WTC11 (cell line): ENCODE results near the gene ANO7. TPM values are rescaled to one million over a fixed set of nuclear protein-coding genes. Genes with fewer than 3 reads are reported as not detected.

ENCODE experiments used
- ATAC-seq: fragments of 200-7000 bp; cut with Tn5 transposase; 2 replicates; pipeline ENCODE4 v1.10.0; 2021; ENCODE audit warnings: mild to moderate bottlenecking, moderate library complexity
- CTCF ChIA-PET: fragments of 300-600 bp; sonication (Branson Sonifier 250); formaldehyde crosslinking; loops from one replicate; lab custom pipeline; 2021; ENCODE audit warnings: antibody characterized with exemption; lab: Charles Lee
- POLR2A ChIA-PET: fragments of 350-600 bp; sonication (Branson Sonifier 250); formaldehyde crosslinking; loops from one replicate; lab custom pipeline; 2021; ENCODE audit warnings: antibody characterized with exemption; lab: Charles Lee
- DNase-seq: peaks from one replicate; pipeline ENCODE4 v3.0.0; 2021; ENCODE audit warnings: low spot score
- H3K27ac Mint-ChIP-seq: 2 replicates; pipeline ENCODE4 v1.8.0; 2021; ENCODE audit warnings: mixed read lengths
- H3K27me3 Mint-ChIP-seq: 2 replicates; pipeline ENCODE4 v1.8.0; 2021; ENCODE audit warnings: low read depth, mild to moderate bottlenecking, moderate library complexity, mixed read lengths
- H3K36me3 Mint-ChIP-seq: 2 replicates; pipeline ENCODE4 v1.8.0; 2021; ENCODE audit warnings: mixed read lengths
- H3K4me1 Mint-ChIP-seq: 2 replicates; pipeline ENCODE4 v1.8.0; 2022; ENCODE audit warnings: mixed read lengths
- H3K4me3 Mint-ChIP-seq: 2 replicates; pipeline ENCODE4 v1.8.0; 2021; ENCODE audit warnings: mild to moderate bottlenecking, moderate library complexity, mixed read lengths
- H3K9me3 Mint-ChIP-seq: 2 replicates; pipeline ENCODE4 v1.8.0; 2021; ENCODE audit warnings: mixed read lengths
- CBFB ChIP-seq: sonication (generic); formaldehyde crosslinking; IDR thresholded peaks from 2 replicates; pipeline ENCODE4 v1.8.1; 2022; ENCODE audit warnings: mild to moderate bottlenecking, low read depth, missing genetic modification reagents
- FOXK1 ChIP-seq: sonication (generic); formaldehyde crosslinking; IDR thresholded peaks from 2 replicates; pipeline ENCODE4 v1.8.0; 2022; ENCODE audit warnings: mild to moderate bottlenecking, moderate library complexity, missing genetic modification reagents
- GABPB1 ChIP-seq: sonication (generic); formaldehyde crosslinking; IDR thresholded peaks from 2 replicates; pipeline ENCODE4 v1.8.1; 2023; ENCODE audit warnings: mild to moderate bottlenecking, missing genetic modification reagents
- HMGA2 ChIP-seq: fragments of 250-450 bp; sonication (Bioruptor Pico); IDR thresholded peaks from 2 replicates; pipeline ENCODE4 v1.4.0; 2021; ENCODE audit warnings: mild to moderate bottlenecking, moderate library complexity
- MXD4 ChIP-seq: fragments of 250-450 bp; sonication (Bioruptor Pico); IDR thresholded peaks from 2 replicates; pipeline ENCODE4 v1.8.0; 2021; ENCODE audit warnings: mild to moderate bottlenecking, moderate library complexity, borderline replicate concordance
- NFATC4 ChIP-seq: fragments of 250-450 bp; sonication (Bioruptor Pico); IDR thresholded peaks from 2 replicates; pipeline ENCODE4 v1.9.0; 2021; ENCODE audit warnings: mild to moderate bottlenecking
- NR1H2 ChIP-seq: sonication (generic); formaldehyde crosslinking; IDR thresholded peaks from 2 replicates; pipeline ENCODE4 v1.9.0; 2021; ENCODE audit warnings: mild to moderate bottlenecking, moderate library complexity, missing genetic modification reagents
- NR3C1 ChIP-seq: sonication (generic); formaldehyde crosslinking; conservative IDR thresholded peaks from 2 replicates; pipeline ENCODE4 v1.8.1; 2023; ENCODE audit warnings: low read depth, mild to moderate bottlenecking, missing genetic modification reagents
- RELA ChIP-seq: sonication (generic); formaldehyde crosslinking; IDR thresholded peaks from 2 replicates; pipeline ENCODE4 v1.8.1; 2022; ENCODE audit warnings: missing genetic modification reagents, mild to moderate bottlenecking, borderline replicate concordance
- SMAD3 ChIP-seq: sonication (generic); formaldehyde crosslinking; IDR thresholded peaks from 2 replicates; pipeline ENCODE4 v1.8.0; 2022; ENCODE audit warnings: missing genetic modification reagents, mild to moderate bottlenecking, borderline replicate concordance
- SMAD4 ChIP-seq: sonication (generic); formaldehyde crosslinking; IDR thresholded peaks from 2 replicates; pipeline ENCODE4 v1.8.0; 2022; ENCODE audit warnings: mild to moderate bottlenecking, missing genetic modification reagents
- SP1 ChIP-seq: sonication (generic); formaldehyde crosslinking; conservative IDR thresholded peaks from 2 replicates; pipeline ENCODE4 v1.8.1; 2022; ENCODE audit warnings: missing genetic modification reagents
- TCF7 ChIP-seq: sonication (generic); formaldehyde crosslinking; IDR thresholded peaks from 2 replicates; pipeline ENCODE4 v1.8.0; 2022; ENCODE audit warnings: mild to moderate bottlenecking, low read depth, missing genetic modification reagents, moderate library complexity
- ZNF138 ChIP-seq: sonication (generic); formaldehyde crosslinking; conservative IDR thresholded peaks from 2 replicates; pipeline ENCODE4 v1.8.1; 2022; ENCODE audit warnings: mild to moderate bottlenecking, moderate library complexity, missing genetic modification reagents
- ZNF232 ChIP-seq: sonication (generic); formaldehyde crosslinking; IDR thresholded peaks from 2 replicates; pipeline ENCODE4 v1.8.0; 2022; ENCODE audit warnings: mild to moderate bottlenecking, missing genetic modification reagents
- ZNF317 ChIP-seq: sonication (generic); formaldehyde crosslinking; IDR thresholded peaks from 2 replicates; pipeline ENCODE4 v1.8.1; 2023; ENCODE audit warnings: low read depth, mild to moderate bottlenecking, moderate library complexity, missing genetic modification reagents, borderline replicate concordance
- total RNA-seq: library from RNA; stranded (reverse); gene quantifications from 3 replicates; pipeline ENCODE4 v1.2.3, GENCODE V29; 2021
- TF ChIP-seq, protein P1 (sequence below): sonication (generic); formaldehyde crosslinking; IDR thresholded peaks from 2 replicates; pipeline ENCODE4 v1.8.0; 2023; ENCODE audit warnings: mild to moderate bottlenecking, missing genetic modification reagents
- TF ChIP-seq, protein P2 (sequence below): sonication (generic); formaldehyde crosslinking; IDR thresholded peaks from 2 replicates; pipeline ENCODE4 v1.8.1; 2023; ENCODE audit warnings: mild to moderate bottlenecking, missing genetic modification reagents, moderate library complexity
- TF ChIP-seq, protein P3 (sequence below): sonication (generic); formaldehyde crosslinking; IDR thresholded peaks from 2 replicates; pipeline ENCODE4 v1.8.0; 2022; ENCODE audit warnings: mild to moderate bottlenecking, missing genetic modification reagents
- TF ChIP-seq, protein P4 (sequence below): sonication (generic); formaldehyde crosslinking; IDR thresholded peaks from 2 replicates; pipeline ENCODE4 v1.8.0; 2022; ENCODE audit warnings: mild to moderate bottlenecking, missing genetic modification reagents
- TF ChIP-seq, protein P5 (sequence below): sonication (generic); formaldehyde crosslinking; IDR thresholded peaks from 2 replicates; pipeline ENCODE4 v1.8.0; 2023; ENCODE audit warnings: missing genetic modification reagents
- TF ChIP-seq, protein P6 (sequence below): fragments of 250-450 bp; sonication (Bioruptor Pico); IDR thresholded peaks from 2 replicates; pipeline ENCODE4 v1.9.0; 2021; ENCODE audit warnings: moderate library complexity, mild to moderate bottlenecking, inconsistent platforms, borderline replicate concordance

Gene ANO7
- total RNA-seq, 1 experiment from 2014 or later: 8.0 TPM

DNA sequence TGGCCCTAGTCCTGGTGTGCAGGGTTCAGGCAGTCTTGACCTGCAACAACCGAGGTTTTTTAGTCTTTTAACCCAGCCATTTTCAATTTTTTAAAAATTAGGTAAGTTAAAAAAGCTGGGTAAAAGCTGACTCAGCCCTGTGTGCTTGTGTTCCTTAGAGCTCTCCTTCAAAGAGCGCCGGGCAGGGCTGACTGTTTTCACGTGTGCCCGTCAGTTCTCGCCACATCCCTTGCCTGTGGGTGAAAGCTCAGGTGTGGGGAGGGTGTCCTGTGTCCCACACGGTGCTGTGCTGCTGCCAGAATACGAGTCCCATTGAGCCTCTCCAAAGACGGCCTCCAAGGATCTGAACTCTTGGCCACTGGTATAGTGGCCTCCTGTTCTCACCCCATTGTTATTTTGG lies 5.3 kb upstream of the ANO7 start:
- H3K36me3 Mint-ChIP-seq: no peaks in the 10 kb centered on the region
- no peak for TF ChIP-seq NR3C1 (CRISPR knock-in tag)
- TF ChIP-seq, protein P1, sequence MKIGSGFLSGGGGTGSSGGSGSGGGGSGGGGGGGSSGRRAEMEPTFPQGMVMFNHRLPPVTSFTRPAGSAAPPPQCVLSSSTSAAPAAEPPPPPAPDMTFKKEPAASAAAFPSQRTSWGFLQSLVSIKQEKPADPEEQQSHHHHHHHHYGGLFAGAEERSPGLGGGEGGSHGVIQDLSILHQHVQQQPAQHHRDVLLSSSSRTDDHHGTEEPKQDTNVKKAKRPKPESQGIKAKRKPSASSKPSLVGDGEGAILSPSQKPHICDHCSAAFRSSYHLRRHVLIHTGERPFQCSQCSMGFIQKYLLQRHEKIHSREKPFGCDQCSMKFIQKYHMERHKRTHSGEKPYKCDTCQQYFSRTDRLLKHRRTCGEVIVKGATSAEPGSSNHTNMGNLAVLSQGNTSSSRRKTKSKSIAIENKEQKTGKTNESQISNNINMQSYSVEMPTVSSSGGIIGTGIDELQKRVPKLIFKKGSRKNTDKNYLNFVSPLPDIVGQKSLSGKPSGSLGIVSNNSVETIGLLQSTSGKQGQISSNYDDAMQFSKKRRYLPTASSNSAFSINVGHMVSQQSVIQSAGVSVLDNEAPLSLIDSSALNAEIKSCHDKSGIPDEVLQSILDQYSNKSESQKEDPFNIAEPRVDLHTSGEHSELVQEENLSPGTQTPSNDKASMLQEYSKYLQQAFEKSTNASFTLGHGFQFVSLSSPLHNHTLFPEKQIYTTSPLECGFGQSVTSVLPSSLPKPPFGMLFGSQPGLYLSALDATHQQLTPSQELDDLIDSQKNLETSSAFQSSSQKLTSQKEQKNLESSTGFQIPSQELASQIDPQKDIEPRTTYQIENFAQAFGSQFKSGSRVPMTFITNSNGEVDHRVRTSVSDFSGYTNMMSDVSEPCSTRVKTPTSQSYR (CRISPR knock-in tag): no peak
- no peak for TF ChIP-seq RELA (CRISPR knock-in tag)
- TF ChIP-seq NR1H2: no peak
- TF ChIP-seq HMGA2 (CRISPR knock-in tag): no peak
- TF ChIP-seq NFATC4 (CRISPR knock-in tag): no peak
- TF ChIP-seq, protein P2, sequence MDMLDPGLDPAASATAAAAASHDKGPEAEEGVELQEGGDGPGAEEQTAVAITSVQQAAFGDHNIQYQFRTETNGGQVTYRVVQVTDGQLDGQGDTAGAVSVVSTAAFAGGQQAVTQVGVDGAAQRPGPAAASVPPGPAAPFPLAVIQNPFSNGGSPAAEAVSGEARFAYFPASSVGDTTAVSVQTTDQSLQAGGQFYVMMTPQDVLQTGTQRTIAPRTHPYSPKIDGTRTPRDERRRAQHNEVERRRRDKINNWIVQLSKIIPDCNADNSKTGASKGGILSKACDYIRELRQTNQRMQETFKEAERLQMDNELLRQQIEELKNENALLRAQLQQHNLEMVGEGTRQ: no peak
- no peak for TF ChIP-seq SP1
- no peak for TF ChIP-seq GABPB1 (CRISPR knock-in tag)
- no peak for TF ChIP-seq MXD4 (CRISPR knock-in tag)
- TF ChIP-seq ZNF138: no peak
- TF ChIP-seq ZNF232 (CRISPR knock-in tag): no peak
- no peak for TF ChIP-seq SMAD4 (CRISPR knock-in tag)
- no peak for TF ChIP-seq SMAD3 (CRISPR knock-in tag)
- no peak for TF ChIP-seq ZNF317 (CRISPR knock-in tag)
- no peak for TF ChIP-seq CBFB (CRISPR knock-in tag)
- TF ChIP-seq, protein P3, sequence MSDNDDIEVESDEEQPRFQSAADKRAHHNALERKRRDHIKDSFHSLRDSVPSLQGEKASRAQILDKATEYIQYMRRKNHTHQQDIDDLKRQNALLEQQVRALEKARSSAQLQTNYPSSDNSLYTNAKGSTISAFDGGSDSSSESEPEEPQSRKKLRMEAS (CRISPR knock-in tag): no peak
- no peaks in the 10 kb centered on the region for H3K27me3 Mint-ChIP-seq
- no peaks in the 10 kb centered on the region for H3K9me3 Mint-ChIP-seq
- no peak overlapping the region for H3K4me3 Mint-ChIP-seq
- peaks cover 12% of the 10 kb centered on the region for H3K4me1 Mint-ChIP-seq
- ChIA-PET POLR2A (no interaction called here), CTCF (no interaction called here)
- ATAC-seq (no peak), DNase-seq (no peak)
- no peak overlapping the region for H3K27ac Mint-ChIP-seq

DNA sequence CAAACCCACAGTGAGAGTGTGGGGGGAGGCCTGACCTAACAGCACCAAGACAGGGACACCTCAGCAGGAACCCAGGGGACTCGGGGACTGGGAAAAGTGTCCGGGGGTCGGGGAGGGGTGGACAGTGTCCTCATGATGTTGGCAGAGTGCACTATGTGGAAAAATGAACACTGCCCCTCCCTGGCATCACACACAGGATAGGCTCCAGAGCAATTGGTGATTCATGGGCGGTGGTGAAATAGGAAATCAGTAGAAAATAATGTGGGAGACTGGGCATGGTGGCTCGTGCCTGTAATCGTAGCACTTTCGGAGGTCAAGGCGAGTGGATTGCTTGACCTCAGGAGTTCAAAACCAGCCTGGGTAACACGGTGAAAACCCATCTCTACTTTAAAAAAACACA lies 3.6 kb upstream of the ANO7 start:
- TF ChIP-seq TCF7 (no peak), FOXK1 (CRISPR knock-in tag) (no peak), SP1 (no peak)
- TF ChIP-seq, protein P4, sequence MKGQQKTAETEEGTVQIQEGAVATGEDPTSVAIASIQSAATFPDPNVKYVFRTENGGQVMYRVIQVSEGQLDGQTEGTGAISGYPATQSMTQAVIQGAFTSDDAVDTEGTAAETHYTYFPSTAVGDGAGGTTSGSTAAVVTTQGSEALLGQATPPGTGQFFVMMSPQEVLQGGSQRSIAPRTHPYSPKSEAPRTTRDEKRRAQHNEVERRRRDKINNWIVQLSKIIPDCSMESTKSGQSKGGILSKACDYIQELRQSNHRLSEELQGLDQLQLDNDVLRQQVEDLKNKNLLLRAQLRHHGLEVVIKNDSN: no peak
- TF ChIP-seq, protein P5, sequence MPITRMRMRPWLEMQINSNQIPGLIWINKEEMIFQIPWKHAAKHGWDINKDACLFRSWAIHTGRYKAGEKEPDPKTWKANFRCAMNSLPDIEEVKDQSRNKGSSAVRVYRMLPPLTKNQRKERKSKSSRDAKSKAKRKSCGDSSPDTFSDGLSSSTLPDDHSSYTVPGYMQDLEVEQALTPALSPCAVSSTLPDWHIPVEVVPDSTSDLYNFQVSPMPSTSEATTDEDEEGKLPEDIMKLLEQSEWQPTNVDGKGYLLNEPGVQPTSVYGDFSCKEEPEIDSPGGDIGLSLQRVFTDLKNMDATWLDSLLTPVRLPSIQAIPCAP (CRISPR knock-in tag): no peak
- TF ChIP-seq, protein P6, sequence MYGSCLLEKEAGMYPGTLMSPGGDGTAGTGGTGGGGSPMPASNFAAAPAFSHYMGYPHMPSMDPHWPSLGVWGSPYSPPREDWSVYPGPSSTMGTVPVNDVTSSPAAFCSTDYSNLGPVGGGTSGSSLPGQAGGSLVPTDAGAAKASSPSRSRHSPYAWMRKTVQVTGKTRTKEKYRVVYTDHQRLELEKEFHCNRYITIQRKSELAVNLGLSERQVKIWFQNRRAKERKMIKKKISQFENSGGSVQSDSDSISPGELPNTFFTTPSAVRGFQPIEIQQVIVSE (CRISPR knock-in tag): no peak
- Mint-ChIP-seq H3K4me1 (peaks cover 15% of the 10 kb centered on the region), H3K4me3 (no peak overlapping the region), H3K9me3 (no peaks in the 10 kb centered on the region), H3K27me3 (no peaks in the 10 kb centered on the region), H3K27ac (no peak overlapping the region), H3K36me3 (no peaks in the 10 kb centered on the region)
- DNase-seq (no peak), ATAC-seq (no peak)
- ChIA-PET POLR2A (no interaction called here), CTCF (no interaction called here)
